HK-2 (cell line): ENCODE results near the gene PTPN18.
"Not testable (repeated sequence)": the region's sequence is repeated elsewhere in the genome, so short reads cannot be mapped to it uniquely, and the experiment has no call there.

Experiments
- DNase-seq: peaks from one replicate; pipeline ENCODE4 v3.0.0-alpha.2; 2018; ENCODE audit not compliant: unreplicated experiment

PTPN18 gene

DNA sequence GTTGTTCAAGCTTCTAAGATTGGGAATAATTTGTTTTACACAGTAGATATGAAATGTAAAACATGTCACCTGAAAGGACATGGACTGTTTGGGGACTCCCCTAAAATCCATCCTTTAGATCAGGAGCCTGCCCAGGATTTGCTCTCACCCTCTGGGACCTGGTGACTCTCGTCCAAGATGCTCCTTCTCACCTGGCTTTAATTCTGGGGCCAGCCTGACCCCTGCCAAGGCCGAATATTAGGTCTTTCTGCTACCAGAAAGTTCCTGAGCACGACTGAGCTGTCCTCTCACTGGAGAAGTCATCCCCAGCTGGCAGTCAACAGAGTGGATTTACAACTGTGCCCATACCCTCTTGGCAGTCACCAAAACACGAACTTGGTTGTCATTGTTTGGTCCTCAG lies 25.3 kb downstream of the PTPN18 start:
- DNase-seq: no peak

DNA sequence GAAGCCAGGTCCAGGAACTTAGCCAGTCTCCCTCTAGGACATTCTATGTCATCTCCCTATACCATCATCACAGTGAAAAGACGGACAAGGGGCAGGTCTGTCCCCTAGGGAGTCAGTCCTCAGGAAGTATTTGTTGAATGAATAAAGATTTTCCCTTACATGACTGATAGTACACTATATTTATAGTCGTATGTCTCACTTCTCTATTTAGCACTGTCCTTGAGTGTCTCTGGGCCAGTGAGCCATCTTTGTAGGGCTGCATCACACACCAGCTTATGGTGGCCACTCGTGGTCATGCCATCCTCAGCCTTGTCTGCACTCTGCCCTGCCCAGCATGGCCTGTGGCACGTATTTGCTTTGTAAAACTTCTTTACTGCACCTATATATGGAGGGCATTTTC lies 25.8 kb downstream of the PTPN18 start:
- no peak for DNase-seq

DNA sequence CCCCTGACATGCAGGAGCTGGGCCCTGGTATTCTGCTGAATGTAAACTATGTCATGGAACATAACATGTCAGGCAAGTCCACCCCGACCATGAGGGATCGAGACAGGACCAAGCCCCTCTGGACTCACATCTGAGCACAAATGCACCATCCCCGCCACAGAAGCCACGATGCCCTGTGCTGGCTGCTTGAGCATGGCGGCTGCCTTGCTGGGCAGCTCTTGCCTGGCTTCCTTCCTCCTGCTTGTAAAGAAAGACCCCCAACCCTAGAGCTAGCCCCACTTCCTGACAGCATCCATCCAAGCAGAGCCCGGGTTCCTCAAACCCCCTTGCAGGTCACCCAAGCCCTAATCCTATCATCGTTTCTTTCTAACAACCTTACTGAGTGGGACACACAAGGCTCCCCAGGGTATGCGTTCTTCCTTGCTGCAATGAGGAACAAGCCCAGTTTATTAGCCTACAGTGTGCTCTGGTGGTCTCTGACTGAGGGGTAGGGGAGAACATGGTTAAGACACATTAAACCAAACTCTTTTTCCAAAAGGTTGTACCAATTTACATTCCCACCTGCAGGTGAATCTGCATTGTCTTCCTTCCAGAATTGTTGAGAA lies 26.6 kb downstream of the PTPN18 start:
- DNase-seq: no peak

DNA sequence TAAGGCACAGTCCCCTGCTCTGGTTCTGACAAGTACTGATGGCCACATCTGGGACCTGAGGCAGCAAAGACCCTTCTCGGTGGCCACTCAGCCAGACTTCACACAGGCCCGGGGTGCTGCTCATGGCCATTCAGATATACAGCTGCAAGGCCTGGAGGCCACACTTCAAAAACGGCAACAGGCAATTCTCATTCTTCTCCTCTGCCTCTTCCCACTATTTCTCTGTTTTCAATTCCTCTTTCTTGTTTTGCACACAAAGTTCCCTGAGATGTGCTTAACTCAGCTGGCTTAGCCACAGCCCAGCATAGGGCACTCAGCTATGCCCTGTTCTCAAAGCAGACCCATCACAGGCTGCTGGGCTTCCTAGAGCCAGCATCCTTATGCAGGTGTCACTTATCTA lies 29.9 kb downstream of the PTPN18 start:
- DNase-seq: no peak

DNA sequence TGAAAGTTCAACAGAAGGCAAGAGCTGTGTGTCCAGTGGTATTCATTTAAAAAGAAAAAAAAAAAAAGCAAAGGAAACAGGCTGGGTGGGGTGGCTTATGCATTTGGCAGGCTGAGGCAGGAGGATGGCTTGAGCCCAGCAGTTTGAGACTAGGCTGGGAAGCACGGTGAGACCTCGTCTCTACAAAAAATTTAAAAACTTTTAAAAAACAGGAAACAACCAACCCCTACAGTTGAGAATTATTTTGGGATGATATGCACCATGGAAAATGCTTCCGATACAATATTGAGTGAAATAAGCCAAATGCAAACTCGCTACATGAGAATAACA lies 31.2 kb downstream of the PTPN18 start:
- no peak for DNase-seq

DNA sequence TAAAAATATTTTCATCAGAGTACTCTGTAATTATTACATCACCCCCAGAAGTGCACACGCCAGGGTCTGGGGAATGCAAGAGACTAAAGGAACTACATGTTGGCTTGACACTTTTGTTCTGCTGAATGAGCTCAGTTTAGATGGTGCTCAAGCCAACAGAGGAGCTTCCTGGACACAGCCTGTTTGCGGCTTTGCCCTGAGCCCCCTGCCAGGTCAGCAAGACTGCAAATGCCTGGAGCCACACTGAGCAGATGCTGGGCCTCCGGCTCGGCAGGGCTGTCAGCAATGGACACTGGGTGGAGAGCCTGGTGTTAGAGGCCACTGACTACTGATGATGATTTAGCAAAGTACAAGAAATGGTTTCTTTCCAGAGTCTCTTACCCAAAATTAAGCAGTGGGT lies 31.9 kb downstream of the PTPN18 start:
- DNase-seq: no peak

DNA sequence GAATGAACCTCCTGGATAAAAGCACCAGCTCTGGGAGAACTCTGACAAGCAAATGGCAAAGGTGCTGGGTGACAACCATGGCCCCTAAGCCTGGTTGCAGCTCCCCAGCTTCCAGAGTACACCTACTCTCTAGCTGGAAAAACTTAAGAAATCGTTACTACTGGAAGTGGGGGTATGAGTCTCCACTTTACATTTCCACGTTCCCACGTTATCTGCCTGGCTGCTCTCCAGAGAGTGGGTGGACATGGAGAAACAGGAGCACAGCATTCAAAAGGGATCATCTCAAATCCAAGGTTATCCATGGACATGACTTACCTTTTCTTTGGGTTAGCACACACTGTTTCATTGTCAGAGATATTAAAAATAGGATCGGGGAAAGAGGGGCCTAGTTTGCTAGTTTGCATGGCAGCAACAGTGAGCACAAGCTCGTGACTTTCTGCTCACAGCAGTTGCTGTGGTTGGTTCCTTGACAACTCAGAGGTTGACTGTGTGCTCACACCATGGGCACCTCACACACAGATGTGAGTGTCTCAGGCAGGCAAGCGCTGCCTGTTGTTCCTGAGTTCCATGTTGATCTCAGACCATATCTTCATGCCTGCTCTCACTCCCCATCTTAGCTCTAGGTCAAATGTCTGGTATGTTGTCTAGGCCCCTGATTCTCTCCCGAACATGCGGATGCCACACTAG lies 32.5 kb downstream of the PTPN18 start:
- DNase-seq: no peak

DNA sequence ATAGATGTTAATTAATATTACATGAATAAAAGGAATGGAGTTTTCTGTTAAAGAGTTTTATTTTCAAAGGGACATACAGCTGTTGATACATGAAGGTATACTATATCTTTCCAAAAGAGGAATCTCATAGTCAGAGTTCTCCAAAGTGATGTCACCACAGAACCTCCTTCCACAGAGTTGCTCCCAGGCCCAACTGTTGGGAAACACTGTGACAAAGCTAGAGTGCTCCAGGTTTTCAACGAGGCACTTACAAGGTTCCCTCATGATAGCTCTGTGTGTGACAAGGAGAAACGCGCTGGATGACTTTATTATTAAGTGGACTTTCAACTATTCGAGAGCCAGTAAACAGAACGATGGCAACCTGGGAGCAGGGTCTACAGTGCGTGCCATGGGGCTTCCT lies 33.5 kb downstream of the PTPN18 start:
- DNase-seq: no peak

DNA sequence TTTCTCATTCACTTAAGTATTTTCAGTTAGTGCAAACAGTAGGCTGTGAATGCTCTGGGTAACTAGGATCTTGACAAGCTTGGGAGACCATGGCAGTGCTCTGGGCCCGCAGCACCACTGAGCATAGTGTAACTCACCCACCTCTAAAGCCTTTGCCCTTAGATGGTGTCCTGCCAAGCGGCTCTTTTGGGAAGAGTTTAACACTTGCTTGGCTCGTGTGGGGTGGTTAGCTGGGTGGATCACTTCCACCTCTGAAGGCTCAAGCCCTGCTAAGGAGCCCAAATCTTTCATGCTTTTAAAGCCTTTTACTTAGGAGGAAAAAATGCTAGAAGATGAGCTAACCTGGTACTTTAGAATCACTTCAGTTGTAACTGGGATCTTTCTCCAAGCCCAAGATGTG lies 33.9 kb downstream of the PTPN18 start:
- DNase-seq: no peak

DNA sequence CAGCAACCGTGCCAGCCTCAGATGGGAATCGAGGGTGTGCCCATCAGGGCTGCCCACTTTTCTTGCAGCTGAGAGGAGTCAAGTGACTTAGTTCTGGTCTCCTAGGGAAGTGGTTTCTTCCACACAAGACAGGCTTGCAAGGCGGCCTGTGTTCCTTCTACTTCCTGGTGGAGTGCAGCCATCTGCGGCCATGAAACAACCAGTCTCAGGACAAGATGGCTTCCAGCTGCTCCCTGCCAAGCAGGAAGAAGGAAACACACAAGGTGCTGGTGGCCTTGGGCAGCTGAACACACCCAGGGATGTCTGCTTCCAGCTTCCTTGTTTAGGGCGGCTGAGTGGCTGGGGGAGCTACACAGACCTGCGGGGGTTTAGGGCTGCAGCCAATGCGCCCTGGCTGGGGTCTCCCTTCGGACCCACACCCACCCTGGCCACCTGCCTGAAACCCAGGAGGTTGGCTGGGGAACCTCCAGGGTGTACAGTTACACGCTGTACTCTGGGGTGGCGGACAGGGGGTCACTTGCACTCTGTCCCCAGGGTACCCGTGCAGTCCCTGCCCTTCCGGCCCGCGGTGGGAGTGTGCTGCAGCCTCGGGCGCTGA lies 34.7 kb downstream of the PTPN18 start:
- no peak for DNase-seq

DNA sequence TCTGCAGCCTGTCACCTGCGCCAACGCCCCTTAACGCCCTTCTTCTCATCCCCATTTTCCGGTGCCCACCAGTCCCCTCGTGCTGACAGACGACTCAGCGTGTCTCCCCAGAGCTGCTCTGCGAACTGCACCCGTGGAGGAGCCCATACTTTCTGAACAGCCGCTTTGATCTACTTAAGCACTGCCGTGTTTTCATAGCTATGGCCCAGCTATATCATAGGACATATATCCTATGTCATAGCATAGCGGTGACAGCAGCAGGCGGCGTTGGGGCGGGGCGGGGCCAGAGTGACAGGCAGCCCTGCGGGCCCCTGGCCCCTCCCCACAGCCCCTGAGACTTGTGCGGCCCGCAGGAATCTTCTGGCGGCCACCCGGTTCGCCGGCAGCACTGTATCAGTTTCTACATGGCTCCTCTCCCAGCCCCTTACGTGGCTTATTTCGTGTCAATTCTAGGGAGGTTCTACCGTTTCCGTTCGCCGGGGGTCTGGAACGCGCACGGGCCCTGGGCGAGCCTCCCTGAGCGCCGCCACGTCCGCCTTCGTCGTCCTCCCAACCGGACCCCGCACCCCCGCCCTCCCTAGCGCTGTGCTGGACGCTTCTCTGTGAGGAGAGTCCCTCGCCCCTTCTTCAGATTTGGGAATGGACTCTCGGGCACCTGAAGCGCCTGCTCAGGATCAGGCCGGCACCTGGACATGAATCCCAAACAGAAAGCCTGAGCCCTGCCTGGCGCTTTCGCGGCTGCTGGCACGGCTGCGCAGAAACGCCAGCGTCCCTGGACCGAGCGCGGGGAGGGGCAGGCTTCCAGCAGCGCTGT lies 35.4 kb downstream of the PTPN18 start:
- DNase-seq: peak; percentile 75

DNA sequence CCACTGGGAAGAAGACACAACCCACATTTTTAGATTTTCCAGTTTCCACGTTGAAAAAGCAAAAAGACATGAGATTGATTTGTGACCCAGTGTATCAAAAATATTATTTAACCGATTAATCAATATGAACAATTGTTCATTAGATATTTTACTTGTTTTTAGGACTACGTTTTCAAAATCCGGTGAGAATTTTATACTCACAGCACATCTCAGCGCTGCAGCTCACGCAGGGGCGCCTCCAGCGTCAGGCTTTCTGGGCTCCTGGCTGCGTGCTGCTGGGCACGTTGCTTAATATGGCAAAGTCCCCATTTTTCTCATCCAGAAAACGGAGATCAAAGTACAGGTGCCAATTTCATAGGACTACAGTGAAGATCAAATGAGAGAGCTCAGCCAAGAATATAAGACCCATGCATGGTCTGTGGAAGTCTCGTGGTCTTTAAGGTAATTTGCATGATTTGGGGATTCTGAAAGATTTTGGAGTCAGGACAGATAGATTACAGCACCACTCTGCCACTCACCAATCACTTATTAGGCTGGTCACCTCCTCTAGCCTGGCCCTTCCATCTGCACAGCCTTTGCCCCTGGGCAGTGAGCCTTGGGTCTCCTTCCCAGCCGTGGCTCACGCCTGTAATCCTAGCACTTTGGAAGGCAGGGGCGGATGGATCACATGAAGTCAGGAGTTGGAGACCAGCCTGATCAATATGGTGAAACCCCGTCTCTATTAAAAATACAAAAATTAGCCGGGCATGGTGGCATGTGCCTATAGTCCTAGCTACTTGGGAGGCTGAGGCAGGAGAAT lies 36.2 kb downstream of the PTPN18 start:
- DNase-seq: peak; percentile 53

DNA sequence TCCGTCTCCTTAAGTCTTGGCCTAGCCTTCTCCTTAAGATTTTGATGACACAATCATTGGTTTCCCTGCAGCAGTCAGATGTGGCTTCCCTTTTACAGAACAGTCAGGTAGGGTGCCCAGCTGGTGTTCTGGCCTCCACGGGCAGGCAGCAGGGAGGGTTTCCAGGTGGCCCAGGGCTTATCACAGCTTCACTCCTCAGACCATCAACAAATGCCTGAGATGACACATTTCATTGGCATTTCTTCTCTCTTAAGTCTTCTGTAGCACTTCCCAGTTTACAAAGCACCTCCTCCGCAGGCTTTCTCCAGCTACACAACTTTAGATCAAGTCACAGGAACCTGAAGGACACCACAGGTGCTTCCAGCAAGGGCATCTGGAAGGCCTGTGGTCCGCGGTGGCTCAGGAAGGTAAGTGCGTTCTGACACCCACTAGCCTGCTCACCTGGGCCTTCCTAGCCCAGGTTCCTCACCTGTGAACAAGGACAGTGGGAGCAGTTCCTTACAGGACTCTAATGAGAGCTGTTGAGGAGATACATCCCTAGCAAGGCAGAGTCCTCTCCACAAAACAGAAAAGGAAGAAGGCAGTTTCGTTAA lies 37.6 kb downstream of the PTPN18 start:
- no peak for DNase-seq

DNA sequence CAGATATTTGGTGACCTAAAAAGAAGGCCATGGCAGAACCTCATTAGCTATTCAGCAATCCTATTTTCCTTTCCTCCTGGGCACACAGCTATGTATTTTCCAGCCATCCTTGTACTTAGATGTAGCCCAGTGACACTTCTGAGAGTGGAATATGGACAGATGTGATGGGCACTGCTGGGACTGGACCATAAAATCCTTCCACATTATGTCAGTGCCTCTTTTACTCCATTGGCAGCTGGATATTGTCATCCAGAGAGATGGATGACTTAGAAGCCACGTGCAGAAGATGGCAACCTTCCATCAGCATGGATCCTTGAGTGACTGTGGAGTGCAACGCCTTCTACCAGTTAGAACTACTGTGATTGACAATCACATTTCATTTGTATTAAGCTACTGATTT lies 50.4 kb downstream of the PTPN18 start:
- not testable (repeated sequence) for DNase-seq

DNA sequence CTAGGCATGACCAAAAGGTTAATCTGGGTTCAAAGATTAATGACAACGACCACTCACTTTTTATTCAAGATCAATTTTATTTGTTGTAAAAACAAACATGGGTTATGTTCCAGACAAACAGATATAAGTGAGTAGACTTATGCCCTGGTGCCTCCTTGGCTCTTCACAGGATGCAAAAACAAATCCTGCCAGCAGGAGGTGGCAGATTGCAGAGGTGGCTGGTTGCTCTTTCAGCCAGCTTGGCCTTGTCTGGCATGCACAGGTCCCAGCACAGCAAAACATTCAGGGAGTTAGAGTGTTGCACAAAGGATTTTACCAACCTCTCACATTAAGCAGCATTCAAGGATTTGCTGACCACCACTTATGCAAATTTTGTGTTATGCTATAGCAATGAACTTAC lies 60.8 kb downstream of the PTPN18 start:
- not testable (repeated sequence) for DNase-seq

DNA sequence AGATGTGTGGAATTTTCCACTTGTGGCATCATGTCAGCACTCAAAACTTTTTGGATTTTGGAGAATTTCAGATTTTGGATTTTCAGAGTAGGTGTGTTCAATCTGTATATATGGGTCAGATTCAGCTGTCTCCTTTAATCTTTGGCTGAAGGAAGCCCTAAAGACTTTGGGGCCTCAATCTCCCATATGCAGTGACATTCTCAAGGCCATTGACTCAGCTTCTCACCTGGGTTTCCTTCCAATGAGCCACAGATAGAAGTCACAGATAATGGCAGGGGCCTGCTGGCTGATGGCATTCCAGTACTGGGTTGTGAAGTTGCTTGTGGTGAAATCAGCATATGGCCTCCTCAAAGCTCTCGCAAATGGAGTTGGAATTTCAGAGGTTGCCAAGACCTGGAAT lies 63.0 kb downstream of the PTPN18 start:
- DNase-seq: not testable (repeated sequence)
